Measurements from ENCODE around the gene COL24A1. TPM values are rescaled to one million over a fixed set of nuclear protein-coding genes. Genes with fewer than 3 reads are reported as not detected.

COL24A1 gene
- total RNA-seq (2021; ENCODE audit: unreplicated experiment) (not detected), Bru-seq, nascent RNA (percentile 13 among the genes with signal in this experiment), BruChase-seq, experiment 1, labeled RNA remaining after a 6-hour chase (percentile 10 among the genes with signal in this experiment), BruChase-seq, experiment 2, labeled RNA remaining after a 2-hour chase (percentile 11 among the genes with signal in this experiment)
- 0.03 TPM in 1 of 2 replicates, not detected in the other for polyA plus RNA-seq (2012)
- long read RNA-seq = 0 reads

GRCh38 chr1:86156566-86157455, at the start of gene COL24A1:
Gene COL24A1, minus strand, starts transcription at chr1:86156772. Its CDS starts 376 bp downstream, at chr1:86156396.
- Histone ChIP-seq H3K79me2 (ENCODE audit: insufficient read depth, low read length) (no peaks in the 10 kb centered on the region), H3K36me3 (ENCODE audit: control insufficient read depth in 1 of 2, insufficient read depth in 2 of 2, low read length in 2 of 2) (no peaks in the 10 kb centered on the region), H4K20me1 (ENCODE audit: insufficient read depth) (no peaks in the 10 kb centered on the region), H3K27ac (ENCODE audit: low read depth, low read length) (no peak within 1 kb of the TSS), H3K4me2 (ENCODE audit: low read length) (no peak within 1 kb of the TSS), H3K9me2 (ENCODE audit: insufficient read depth) (no peaks in the 10 kb centered on the region), H3K9ac (ENCODE audit: low read length) (no peak within 1 kb of the TSS), H3K9me3 (ENCODE audit: control insufficient read depth in 1 of 2, insufficient read depth in 1 of 2, low read depth in 1 of 2, low read length in 2 of 2) (no peaks in the 10 kb centered on the region), H3K27me3 (ENCODE audit: insufficient read depth, low read length) (no peaks in the 10 kb centered on the region), H2AFZ (ENCODE audit: low read depth, low read length, poor library complexity, severe bottlenecking) (no peak within 1 kb of the TSS), H3K4me1 (ENCODE audit: control insufficient read depth in 1 of 2, insufficient read depth in 2 of 2, low read length in 2 of 2) (no peaks in the 10 kb centered on the region), H3K4me3 (replicated peaks in 1 of 2; ENCODE audit: low read depth in 1 of 2, low read length in 2 of 2) (no peak within 1 kb of the TSS)
- BruUV-seq (replicated peaks) = no TSS peak
- intact Hi-C loops (cut with micrococcal nuclease) = no loop called here
- RAD21 ChIA-PET (ENCODE audit: low non-redundant PET in 1 of 2, low total read pairs in 2 of 2, uncharacterized antibody in 2 of 2, unreplicated experiment in 2 of 2) = no interaction called here
- ATAC-seq (no peak), DNase-seq (ENCODE audit: low read depth, low spot score) (no peak)
- TF ChIP-seq SP1 (IDR thresholded peaks at IDR 0.05; ENCODE audit: low read depth) (no peak), CEBPB (IDR thresholded peaks at IDR 0.05; ENCODE audit: low read depth) (no peak), EZH2 (IDR thresholded peaks at IDR 0.05) (no peak), CTCF (IDR thresholded peaks at IDR 0.05 in 2 of 3, conservative IDR thresholded peaks at IDR 0.05 in 1 of 3; ENCODE audit: borderline replicate concordance in 1 of 3, insufficient read depth in 1 of 3, low read depth in 2 of 3, low read length in 2 of 3) (no peak), ATF3 (IDR thresholded peaks at IDR 0.05) (no peak), ZFX (IDR thresholded peaks at IDR 0.05) (no peak), REST (IDR thresholded peaks at IDR 0.05; ENCODE audit: low read depth) (no peak), EZH2phosphoT487 (IDR thresholded peaks at IDR 0.05; ENCODE audit: borderline replicate concordance) (no peak), CBX3 (IDR thresholded peaks at IDR 0.05; ENCODE audit: low read depth) (no peak), ELF1 (IDR thresholded peaks at IDR 0.05; ENCODE audit: borderline replicate concordance, low read depth) (no peak), ZBTB33 (IDR thresholded peaks at IDR 0.05; ENCODE audit: extremely low read depth, insufficient replicate concordance, low read length) (no peak), YY1 (IDR thresholded peaks at IDR 0.05; ENCODE audit: extremely low read depth, insufficient replicate concordance, low read depth, low read length) (no peak), RAD21 (IDR thresholded peaks at IDR 0.05; ENCODE audit: low read depth) (no peak), FOSL1 (IDR thresholded peaks at IDR 0.05; ENCODE audit: low read depth) (no peak), SRF (IDR thresholded peaks at IDR 0.05; ENCODE audit: low read depth) (no peak), TCF7L2 (IDR thresholded peaks at IDR 0.05; ENCODE audit: borderline replicate concordance, extremely low read depth, insufficient read depth, insufficient read length) (no peak), EGR1 (IDR thresholded peaks at IDR 0.05; ENCODE audit: low read depth) (no peak)
- POLR2A ChIA-PET = no interaction called here
- CTCF ChIA-PET = no interaction called here

All from HCT116 (cell line).